ENCODE data around the gene G2E3.

G2E3 gene

DNA sequence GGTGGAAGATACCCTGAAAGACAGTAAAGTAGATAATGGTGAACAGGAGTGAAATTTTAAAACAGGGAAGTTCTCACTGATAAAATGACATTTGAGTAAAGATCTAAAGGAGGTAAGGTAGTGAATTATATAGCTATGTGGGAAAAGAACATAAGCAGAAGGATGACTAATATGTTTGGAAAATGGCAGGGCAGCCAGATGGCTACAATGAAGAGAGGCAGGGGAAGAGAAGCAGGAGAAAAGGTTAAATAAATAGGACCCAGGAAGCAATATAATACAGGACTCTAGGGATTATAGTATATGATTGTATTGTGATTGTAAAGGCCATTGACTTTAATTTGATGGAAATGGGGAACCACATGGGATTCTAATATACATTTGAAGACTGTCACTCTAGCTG, 96.2 kb downstream of the G2E3 start:
- no peak overlapping the region for H3K4me3 ChIP-seq (ENCODE audit: low read length)
- no peaks in the 10 kb centered on the region for H4K20me1 ChIP-seq (ENCODE audit: insufficient read depth, low read length)
- no peak overlapping the region for H2AFZ ChIP-seq (ENCODE audit: low read depth, low read length)
- TF ChIP-seq, protein P1, sequence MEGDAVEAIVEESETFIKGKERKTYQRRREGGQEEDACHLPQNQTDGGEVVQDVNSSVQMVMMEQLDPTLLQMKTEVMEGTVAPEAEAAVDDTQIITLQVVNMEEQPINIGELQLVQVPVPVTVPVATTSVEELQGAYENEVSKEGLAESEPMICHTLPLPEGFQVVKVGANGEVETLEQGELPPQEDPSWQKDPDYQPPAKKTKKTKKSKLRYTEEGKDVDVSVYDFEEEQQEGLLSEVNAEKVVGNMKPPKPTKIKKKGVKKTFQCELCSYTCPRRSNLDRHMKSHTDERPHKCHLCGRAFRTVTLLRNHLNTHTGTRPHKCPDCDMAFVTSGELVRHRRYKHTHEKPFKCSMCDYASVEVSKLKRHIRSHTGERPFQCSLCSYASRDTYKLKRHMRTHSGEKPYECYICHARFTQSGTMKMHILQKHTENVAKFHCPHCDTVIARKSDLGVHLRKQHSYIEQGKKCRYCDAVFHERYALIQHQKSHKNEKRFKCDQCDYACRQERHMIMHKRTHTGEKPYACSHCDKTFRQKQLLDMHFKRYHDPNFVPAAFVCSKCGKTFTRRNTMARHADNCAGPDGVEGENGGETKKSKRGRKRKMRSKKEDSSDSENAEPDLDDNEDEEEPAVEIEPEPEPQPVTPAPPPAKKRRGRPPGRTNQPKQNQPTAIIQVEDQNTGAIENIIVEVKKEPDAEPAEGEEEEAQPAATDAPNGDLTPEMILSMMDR (IDR thresholded peaks at IDR 0.05; ENCODE audit: low read depth, low read length): no peak
- H3K79me2 ChIP-seq (ENCODE audit: low read length): no peaks in the 10 kb centered on the region
- no peaks in the 10 kb centered on the region for H3K9me3 ChIP-seq (ENCODE audit: insufficient read depth, low read length)
- H3K36me3 ChIP-seq (replicated peaks; ENCODE audit: low read depth, low read length): peaks cover 36% of the 10 kb centered on the region
- H3K9ac ChIP-seq (ENCODE audit: low read length): no peak overlapping the region
- H3K4me1 ChIP-seq (ENCODE audit: low read length): no peaks in the 10 kb centered on the region
- H3K4me2 ChIP-seq (ENCODE audit: low read length): no peak overlapping the region
- no peak overlapping the region for H3K27ac ChIP-seq (ENCODE audit: low read length)
- no peaks in the 10 kb centered on the region for H3K27me3 ChIP-seq (ENCODE audit: low read depth, low read length)

DNA sequence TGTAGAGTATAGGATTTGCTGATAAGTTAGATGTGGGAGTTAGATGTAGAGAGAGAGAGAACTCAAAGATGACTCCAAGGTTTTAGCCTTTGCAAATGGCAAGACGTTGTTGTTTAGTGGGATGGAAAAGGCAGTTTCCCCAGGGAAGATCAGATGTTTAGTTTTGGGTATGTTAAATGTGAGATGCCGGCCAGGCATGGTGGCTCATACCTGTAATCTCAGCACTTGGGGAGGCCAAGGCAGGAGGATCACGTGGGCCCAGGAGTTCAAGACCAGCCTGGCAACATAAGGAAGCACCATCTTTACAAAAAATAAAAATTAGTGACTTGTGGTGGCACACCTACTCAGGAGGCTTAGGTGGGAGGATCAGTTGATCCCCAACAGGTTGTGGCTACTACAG, 96.7 kb downstream of the G2E3 start:
- Histone ChIP-seq H3K79me2 (ENCODE audit: low read length) (no peaks in the 10 kb centered on the region), H3K4me2 (ENCODE audit: low read length) (no peak overlapping the region), H2AFZ (ENCODE audit: low read depth, low read length) (no peak overlapping the region), H3K4me3 (ENCODE audit: low read length) (no peak overlapping the region), H3K9me3 (ENCODE audit: insufficient read depth, low read length) (no peaks in the 10 kb centered on the region), H3K27ac (ENCODE audit: low read length) (no peak overlapping the region), H4K20me1 (ENCODE audit: insufficient read depth, low read length) (no peaks in the 10 kb centered on the region), H3K27me3 (ENCODE audit: low read depth, low read length) (no peaks in the 10 kb centered on the region), H3K36me3 (replicated peaks; ENCODE audit: low read depth, low read length) (peaks cover 39% of the 10 kb centered on the region), H3K9ac (ENCODE audit: low read length) (no peak overlapping the region), H3K4me1 (ENCODE audit: low read length) (no peaks in the 10 kb centered on the region)
- TF ChIP-seq EZH2phosphoT487 (IDR thresholded peaks at IDR 0.05; ENCODE audit: low read depth): no peak
- TF ChIP-seq, protein P1 (IDR thresholded peaks at IDR 0.05; ENCODE audit: low read depth, low read length): no peak

- Histone ChIP-seq H2AFZ (ENCODE audit: low read depth, low read length) (no peak overlapping the region), H3K4me2 (ENCODE audit: low read length) (no peak overlapping the region), H3K9ac (ENCODE audit: low read length) (no peak overlapping the region), H3K36me3 (replicated peaks; ENCODE audit: low read depth, low read length) (peaks cover 44% of the 10 kb centered on the region), H3K79me2 (ENCODE audit: low read length) (no peaks in the 10 kb centered on the region), H3K4me1 (ENCODE audit: low read length) (no peaks in the 10 kb centered on the region), H4K20me1 (ENCODE audit: insufficient read depth, low read length) (no peaks in the 10 kb centered on the region), H3K4me3 (ENCODE audit: low read length) (no peak overlapping the region), H3K9me3 (ENCODE audit: insufficient read depth, low read length) (no peaks in the 10 kb centered on the region), H3K27me3 (ENCODE audit: low read depth, low read length) (no peaks in the 10 kb centered on the region), H3K27ac (ENCODE audit: low read length) (no peak overlapping the region)
- TF ChIP-seq, protein P1 (IDR thresholded peaks at IDR 0.05; ENCODE audit: low read depth, low read length): peak; percentile 72
- no peak for TF ChIP-seq EZH2phosphoT487 (IDR thresholded peaks at IDR 0.05; ENCODE audit: low read depth)
Observed at GRCh38 chr14:30656190-30656632, 97.3 kb downstream of the G2E3 start.

DNA sequence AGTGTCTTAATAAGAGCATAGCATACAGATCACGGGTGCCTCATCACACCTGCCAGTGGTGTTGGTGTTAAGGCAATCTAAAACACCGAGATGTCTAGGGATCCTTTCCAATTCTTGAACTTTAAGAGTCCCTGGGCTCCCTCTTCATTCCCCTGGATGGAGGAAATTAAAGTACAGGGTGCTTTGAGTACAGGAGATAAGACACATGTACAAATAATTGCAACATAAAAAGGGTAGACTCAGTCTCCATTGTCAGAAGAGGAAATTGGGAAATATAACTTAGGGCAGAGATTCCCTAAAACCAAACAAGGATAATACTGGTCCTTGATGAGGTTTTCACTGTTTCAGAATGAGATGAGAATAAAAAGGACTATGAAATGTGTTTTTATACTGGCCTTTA, 98.1 kb downstream of the G2E3 start:
- TF ChIP-seq, protein P1 (IDR thresholded peaks at IDR 0.05; ENCODE audit: low read depth, low read length): no peak
- no peak for TF ChIP-seq EZH2phosphoT487 (IDR thresholded peaks at IDR 0.05; ENCODE audit: low read depth)
- no peaks in the 10 kb centered on the region for H3K4me1 ChIP-seq (ENCODE audit: low read length)
- H4K20me1 ChIP-seq (ENCODE audit: insufficient read depth, low read length): no peaks in the 10 kb centered on the region
- H3K36me3 ChIP-seq (replicated peaks; ENCODE audit: low read depth, low read length): peaks cover 41% of the 10 kb centered on the region
- no peaks in the 10 kb centered on the region for H3K79me2 ChIP-seq (ENCODE audit: low read length)
- H3K9me3 ChIP-seq (ENCODE audit: insufficient read depth, low read length): no peaks in the 10 kb centered on the region
- H3K27me3 ChIP-seq (ENCODE audit: low read depth, low read length): no peaks in the 10 kb centered on the region
- no peak overlapping the region for H3K4me3 ChIP-seq (ENCODE audit: low read length)
- no peak overlapping the region for H3K4me2 ChIP-seq (ENCODE audit: low read length)
- H3K9ac ChIP-seq (ENCODE audit: low read length): no peak overlapping the region
- no peak overlapping the region for H2AFZ ChIP-seq (ENCODE audit: low read depth, low read length)
- H3K27ac ChIP-seq (ENCODE audit: low read length): no peak overlapping the region
